ENCODE measurements around the gene CDH4.
"Not testable (repeated sequence)": the region's sequence is repeated elsewhere in the genome, so short reads cannot be mapped to it uniquely, and the experiment has no call there.

The CDH4 gene

DNA sequence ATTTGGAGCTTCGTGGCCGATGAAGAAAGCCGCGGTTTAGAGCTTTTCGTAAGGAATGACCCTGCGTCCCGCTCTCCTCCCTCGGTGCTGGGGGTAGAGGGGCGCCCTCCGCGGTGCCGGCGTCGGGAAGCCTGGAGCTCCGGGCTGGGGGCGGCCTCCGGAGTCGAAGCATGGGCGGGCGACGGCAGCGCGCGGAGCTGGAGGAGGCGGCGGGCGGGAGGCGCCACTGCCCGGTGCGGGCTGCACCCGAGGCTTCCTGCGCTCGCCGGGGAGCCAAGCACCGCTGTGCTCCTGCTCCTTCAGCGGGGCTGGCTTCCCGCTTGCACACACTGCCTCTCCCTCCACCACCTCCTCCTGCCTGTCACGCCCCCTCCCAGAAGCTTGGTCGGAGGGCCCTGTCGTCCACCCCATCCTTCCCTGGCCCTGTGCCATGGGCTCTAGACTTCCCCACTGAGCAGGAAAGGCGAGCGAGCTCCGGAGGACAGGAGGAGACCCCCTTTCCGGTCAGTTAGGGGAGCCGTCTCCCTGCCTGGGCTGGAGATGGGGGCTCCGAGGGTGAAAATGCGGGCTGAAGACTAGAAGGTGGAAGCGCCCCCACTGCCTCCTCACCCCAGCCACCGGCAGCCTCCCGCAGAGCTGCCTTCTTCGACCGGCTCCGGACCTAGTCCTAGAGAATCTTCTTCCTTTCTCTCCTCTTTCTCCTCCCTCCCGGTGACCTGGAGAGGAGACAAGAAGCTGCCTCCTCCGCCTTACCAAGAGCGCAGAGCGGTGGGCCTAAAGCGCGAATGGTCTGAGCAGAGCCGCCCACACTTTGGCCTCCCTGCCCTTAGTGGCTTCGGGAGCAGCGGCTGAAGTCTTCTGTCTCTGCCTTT is 1.8 kb downstream of the CDH4 start:
- DNase-seq: no peak

DNA sequence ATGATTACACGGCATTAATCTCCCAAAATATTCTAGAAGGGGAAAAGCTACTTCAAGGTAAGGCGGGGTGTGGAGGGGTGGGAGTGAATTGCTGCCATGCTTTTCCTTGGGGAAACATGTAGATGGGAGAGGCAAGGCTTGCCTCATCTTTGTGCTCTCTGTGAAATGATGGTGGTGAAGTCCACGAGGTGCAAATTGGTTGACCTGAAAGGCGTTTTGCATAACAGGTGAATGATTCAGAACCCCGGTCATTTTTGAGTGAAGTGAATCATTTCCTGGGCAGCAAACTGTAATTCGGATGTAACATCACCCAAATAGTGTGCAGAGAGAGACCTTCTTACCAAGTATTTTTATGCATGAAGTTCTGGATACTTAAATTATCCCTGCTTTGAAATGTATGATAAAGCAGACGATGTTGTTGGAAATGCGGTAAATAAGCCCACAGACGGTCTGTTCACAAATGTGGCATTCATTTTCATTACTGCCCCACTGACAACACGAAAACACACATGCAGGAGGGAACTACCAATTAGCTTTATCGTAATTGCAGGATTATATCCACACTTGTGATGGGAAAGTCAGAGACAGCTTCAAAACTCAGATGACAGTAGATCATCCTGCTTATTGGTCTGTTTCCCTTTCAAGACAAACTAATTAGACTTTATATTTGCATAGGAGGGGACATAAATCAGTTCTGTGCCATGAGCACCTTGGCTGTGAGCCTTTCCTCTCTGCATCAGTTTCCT is 3.0 kb downstream of the CDH4 start:
- DNase-seq: no peak

DNA sequence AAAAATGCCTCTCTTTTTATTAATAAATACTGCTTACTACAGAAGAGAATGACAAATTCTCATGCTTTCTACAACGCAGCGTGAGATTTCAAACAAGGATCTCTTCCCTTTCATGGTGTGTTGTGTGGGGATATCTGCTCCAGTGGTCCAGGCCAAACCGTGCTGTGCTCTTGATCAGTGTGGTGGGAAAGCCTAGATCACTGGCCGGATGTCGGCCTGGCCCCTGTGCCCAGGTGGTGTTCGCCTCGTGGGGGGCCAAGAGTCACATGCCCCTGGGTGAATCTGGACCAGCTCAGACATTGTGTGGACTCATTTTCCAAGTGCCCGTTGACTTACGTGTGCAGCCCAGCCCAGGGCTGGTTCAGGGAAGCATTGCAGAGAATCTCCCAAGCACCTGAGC is 4.3 kb downstream of the CDH4 start:
- DNase-seq: no peak

DNA sequence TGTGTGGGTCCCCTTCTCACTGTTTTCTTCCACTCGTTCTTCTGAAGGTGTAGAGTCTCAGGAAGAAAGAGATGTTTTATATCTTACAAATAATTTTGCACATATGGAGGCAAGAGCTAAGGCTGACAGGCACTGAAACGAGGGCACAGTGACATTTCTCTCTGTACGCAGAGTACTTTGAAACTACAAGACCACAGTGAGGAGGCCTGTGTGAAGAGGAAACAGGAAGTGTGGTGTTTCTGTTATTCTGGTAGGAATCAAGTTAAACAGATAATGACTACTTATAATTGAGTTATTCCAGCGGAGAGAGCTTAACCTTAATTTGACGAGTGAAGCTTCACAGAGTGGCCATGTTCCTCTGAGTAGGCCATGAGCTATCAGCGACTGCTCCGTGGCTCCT is 4.8 kb downstream of the CDH4 start:
- DNase-seq: no peak

DNA sequence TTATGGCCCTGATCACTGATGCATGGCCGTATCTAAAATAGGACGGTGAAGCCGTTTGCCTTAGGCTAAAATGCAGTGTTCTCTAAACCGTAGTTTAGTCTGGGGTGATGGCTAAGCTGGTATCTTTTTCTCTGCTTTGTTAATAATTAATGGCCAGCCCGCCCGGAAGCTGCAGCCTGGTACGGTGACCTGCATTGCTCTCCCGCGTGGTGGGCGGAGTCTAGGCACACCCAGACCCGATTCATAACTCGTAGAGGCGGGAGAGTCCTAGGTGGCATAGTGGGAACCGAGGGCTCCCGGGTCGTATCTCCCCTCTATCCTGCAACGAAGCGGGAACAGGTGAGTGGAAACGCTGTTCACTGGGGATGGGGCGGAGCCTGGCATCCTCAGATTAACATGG is 5.5 kb downstream of the CDH4 start:
- DNase-seq: no peak

DNA sequence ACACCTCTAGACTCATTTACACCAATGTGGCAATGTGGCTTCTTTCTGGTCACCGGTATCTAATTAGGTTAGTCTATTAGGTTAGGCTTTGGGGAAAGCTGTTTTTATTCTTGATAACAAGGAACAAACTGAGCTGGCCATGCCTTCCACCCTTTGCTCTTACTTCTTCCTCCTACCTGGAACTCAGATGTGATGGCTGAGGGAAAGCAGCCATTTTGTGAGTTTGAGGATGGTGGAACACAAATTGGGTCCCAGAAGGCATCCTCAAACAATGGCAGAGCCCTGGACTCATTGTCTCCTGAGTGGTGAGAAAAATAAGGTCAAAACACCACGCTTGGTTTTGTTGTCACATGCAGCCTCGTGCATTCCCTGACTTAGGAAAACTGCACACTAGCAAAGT is 7.7 kb downstream of the CDH4 start:
- DNase-seq: no peak

DNA sequence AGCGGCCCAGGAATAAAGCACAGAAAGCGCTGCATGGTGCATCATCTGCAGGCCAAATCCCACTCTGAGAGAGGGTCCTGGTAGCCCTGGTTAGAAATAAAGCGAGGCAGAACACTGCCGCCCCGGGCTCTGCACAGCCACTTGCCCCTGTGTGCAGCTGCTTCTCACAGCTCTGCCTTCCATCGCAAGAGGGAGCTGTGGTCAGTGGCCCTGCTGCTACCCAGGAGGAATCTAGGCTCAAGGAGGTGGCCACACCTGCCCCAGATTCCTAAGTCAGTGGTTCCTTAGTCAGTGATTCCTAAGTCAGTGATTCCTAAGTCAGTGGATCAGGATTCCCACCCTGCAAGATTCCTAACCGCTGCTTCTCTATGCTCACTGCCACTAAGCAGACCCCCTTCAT is 8.8 kb downstream of the CDH4 start:
- no peak for DNase-seq

DNA sequence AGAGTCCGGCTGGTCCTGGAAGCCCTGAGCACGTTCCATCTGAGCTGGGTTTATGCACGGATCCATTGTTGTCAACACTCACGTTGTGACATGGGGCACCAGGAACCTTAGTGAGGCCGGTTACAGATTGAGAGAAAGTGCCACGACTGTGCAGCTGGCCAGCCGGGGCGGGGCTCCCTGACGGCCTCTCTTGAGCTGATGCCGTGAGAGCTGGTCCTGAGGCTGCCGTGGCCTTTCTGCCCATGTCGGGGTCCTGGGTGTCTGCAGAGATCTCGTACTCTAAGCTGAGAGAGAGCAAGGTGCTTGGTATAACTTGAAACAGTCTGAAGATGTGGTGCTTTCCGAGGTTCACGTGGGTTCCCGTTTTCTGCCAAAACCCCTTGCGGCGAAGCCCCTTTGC is 10.0 kb downstream of the CDH4 start:
- DNase-seq: no peak

DNA sequence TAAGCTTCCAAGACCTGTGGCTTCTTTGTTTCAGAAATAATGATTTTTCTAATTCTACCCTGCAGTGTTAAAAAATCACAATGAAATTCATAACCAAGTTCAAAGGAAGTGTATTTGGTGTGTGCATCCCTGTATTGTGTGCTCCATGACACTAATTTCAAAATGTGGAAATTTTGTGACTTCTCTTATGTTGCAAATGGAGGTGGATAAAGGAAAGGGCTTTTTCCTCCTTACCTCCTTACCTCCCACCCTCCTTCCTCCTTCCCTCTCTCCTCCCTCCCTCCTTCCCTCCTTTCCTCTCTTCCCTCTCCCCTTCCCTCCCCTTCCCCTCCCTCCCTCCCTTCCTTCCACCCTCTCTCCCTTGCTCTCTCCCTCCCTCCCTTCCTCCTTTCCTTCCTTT is 10.5 kb downstream of the CDH4 start:
- no peak for DNase-seq

DNA sequence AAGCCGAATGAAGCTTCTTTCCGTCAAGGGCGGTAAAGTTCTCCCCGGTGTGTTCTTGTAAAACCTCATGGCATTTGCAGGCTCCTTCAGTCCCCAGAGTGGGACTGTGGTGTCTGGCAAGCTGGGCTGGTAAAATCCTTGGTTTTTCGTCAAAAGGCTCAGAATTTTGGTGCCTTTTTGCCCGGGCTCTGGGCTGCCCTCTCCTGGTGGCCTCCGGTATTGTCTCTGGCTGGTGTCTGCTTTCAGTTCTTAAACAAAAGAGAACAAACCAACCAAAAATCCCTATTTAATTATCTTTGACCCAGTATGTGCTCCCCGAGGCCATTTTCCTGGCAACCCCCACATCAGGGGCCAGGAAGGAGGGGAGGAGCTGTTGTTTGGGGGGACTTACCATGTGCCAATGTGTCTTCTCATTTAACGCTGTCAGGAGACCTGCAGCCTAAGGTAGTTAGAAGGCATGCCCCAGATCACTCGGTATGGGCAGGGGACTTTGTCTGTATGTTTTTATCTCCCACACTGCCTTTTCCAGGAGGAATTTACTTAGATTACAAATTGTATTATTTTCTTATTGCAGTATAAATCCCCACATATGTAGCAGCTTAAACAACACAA is 11.1 kb downstream of the CDH4 start:
- DNase-seq: peak; percentile 7 to 29

DNA sequence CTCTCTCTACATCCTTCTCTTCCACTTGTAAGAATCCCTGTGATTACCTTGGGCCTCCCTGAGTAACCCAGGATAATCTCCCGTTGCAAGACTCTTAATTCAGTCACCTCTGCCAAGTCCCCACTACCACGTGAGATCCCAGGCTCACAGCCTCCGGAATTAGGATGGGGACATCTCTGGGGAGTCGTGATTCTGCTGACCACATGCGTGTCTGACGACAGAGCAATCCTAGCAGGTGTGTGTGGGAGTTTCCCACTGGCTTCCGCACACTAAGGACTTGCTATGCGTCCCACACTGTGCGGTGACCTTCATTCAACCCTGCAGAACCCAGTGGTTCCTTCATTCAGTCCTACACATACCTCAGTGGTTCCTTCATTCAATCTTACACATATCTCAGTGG is 11.9 kb downstream of the CDH4 start:
- DNase-seq: no peak

DNA sequence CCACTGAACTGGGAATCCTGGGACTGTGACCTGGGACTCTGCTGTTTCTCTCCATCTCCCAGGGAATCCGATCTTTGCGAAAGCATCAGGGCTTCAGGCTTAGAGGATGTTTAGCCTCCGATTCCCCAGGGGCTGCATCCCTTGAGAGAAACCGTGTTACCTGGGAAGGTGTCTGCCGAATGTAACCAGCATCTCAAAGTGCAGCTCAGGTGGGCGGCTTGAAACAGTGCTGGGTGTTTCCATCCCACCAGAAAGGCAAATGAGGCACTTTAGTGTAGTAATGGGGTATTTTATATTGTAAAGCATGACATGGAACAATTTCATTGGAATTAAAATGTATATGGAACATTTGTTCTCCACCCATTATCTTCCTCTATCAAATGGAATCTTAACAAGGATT is 15.2 kb downstream of the CDH4 start:
- DNase-seq: no peak

DNA sequence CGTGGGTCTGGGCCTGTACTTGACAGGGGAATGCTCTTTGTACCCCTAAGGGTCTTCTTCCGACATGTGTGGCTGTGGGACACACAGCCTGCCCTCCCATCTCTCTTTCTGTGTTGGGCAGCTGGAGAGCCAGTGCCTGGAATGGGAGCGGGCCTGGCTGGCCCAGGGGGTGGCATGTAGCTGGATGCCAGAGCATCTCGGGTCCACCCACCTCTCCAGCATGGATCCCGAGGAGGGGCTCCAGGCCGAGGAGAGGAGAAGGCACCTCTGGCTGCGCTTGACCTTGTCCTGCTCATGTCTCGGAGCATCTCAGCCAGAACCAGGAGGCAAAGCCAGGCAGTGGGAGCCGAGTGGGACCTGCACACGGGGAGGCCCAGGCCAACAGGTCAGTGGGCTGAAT is 16.0 kb downstream of the CDH4 start:
- no peak for DNase-seq

DNA sequence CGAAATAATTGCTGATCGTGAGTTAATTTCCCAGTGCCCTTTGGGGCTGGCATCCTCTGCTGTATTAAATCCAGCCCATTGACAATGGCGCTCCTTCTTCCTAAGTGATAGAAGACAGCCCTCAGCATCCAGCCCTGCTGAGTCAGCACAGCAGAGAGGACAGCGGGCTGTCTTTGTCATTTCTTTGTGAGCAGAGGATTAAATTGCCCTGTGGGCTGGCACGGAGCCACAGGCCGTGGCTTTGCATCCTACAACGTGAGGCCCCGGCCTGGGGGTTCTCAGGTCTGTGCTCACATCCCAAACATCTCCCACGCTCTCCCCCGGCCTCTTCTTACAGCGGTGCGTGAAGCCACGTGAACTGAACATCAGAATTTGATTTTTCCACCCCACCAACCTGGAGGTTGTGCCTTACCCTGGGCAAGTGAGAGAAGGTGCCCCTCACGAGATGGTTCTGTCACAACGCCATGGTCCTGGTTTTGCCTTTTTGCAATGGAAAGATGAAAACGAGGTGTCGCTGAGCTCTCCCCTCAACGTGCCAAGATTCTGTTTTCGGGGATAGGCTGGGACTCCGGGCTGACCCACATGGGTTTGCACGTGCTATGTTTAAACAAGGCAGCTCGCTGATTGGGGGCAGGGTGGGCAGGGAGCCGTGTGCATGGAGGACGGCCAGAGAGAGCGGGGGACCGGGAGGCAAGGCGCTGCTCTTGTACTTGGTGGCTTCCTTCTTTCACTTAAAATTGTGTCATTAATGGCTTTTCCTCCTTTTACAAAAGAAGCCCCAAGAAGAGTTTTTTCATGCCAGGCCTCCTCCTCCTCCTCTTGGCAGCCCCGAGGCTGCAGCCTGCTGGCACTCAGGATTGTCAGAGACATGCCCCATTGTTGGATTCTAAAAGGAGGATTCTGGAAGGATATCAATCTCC is 19.5 kb downstream of the CDH4 start:
- no peak for DNase-seq

DNA sequence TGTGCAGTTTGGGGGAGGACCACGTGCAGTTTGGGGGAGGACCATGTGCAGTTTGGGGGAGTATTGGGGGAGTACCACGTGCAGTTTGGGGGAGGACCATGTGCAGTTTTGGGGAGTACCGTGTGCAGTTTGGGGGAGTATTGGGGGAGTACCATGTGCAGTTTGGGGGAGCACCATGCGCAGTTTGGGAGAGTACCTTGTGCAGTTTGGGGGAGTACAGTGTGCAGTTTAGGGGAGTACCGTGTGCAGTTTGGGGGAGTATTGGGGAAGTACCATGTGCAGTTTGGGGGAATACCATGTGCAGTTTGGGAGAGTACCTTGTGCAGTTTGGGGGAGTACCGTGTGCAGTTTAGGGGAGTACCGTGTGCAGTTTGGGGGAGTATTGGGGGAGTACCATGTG is 21.0 kb downstream of the CDH4 start:
- not testable (repeated sequence) for DNase-seq

DNA sequence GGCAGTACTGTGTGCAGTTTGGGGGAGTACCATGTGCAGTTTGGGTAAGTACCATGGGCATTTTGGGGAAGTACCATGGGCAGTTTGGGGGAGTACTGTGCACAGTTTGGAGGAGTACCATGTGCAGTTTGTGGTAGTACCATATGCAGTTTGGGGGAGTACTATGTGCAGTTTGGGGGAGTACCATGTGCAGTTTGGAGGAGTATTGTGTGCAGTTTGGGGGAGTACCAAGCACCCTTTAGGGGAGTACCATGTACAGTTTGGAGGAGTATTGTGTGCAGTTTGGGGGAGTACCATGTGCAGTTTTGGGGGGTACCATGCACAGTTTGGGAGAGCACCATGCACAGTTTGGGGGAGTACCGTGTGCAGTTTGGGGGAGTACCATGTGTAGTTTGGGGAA is 21.6 kb downstream of the CDH4 start:
- DNase-seq: not testable (repeated sequence)

DNA sequence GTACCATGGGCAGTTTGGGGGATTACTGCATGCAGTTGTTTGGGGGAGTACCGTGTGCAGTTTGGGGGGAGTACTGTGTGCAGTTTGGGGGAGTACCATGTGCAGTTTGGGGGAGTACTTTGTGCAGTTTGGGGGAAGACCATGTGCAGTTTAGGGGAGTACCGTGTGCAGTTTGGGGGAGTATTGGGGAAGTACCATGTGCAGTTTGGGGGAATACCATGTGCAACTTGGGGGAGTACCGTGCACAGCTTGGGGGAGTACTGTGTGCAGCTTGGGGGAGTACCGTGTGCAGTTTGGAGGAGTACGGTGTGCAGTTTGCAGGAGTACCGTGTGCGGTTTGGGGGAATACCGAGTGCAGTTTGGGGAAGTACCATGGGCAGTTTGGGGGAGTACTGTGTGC is 22.3 kb downstream of the CDH4 start:
- no peak for DNase-seq

DNA sequence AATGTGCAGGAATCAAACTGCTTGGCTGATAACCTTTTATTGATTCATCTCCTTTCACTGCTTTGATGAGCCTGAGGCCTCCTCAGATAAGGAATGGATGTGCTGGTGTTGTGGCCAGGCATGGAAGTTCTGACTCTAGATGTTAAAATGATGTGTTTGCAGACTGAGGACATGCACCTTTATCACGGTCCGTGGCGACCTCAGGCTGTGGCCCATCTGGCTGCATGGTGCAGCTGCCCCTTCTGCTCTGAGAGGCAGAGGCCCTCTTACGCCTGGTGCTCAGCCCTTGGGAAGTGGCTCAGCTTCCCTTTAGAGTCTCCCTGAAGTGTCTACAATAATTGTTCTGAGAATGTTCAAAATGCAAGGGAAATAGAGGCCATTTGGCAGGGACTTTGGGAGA is 26.2 kb downstream of the CDH4 start:
- no peak for DNase-seq

DNA sequence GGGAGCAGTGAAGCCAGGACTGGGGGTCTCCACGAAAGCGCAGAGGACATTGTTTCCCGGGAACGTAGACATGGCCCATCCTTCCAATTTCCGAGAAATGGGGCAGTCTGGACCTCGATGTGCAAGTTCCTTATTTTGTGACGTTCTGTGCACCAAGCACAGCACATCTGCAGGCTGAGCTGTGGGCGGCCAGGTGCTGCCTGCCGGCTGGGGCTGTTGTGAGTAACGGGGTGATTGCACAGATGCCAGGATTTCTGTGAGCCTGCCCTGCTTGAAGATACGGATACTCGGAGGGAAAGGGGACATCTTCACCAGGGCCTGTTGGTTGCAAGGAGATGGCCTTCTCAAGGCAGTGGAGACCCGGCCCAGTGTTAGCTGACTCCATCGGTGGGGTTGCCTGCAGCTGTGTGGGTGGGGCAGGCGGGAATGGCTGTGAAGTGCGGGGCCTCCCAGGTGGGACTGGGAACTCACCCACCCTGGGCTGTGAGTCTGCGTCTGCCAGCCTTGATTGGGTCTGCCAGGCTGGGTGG is 27.6 kb downstream of the CDH4 start:
- DNase-seq: no peak

DNA sequence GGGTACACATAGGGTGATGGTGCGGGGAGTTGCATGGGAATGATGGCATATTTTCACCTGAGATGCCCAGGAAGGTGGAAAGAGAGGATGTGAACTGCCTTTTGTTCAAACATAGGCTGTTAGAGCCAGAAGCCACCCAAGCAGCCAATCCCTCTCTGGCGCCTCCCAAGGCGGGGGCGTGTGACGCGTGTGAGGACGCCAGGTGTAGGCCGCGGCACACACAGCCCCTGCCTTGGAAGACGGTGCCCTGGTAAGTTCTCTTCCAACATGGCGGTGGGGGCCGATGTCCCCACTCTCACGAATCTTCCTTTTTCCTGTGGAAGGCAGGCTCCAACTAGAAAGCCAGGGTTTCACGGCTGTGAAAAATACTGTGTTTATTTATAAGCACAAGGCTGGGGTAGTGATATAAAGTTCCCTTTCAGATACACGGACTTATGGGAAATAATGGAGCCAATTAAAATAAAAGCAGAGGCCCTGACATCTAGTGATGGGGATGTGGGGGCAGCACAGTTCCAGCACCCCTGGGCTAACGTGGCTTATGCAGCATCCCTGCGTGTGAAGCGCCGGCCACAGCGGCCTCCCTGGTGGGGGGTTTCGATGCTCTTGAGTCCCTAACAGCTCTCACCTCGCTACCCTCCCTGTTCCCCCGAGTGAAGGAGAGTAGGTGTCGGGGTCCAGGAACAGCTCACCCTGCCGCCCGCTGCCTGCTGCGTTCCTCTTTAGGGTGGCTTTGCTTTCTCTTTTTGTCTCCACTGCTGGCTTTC is 28.3 kb downstream of the CDH4 start:
- no peak for DNase-seq

DNA sequence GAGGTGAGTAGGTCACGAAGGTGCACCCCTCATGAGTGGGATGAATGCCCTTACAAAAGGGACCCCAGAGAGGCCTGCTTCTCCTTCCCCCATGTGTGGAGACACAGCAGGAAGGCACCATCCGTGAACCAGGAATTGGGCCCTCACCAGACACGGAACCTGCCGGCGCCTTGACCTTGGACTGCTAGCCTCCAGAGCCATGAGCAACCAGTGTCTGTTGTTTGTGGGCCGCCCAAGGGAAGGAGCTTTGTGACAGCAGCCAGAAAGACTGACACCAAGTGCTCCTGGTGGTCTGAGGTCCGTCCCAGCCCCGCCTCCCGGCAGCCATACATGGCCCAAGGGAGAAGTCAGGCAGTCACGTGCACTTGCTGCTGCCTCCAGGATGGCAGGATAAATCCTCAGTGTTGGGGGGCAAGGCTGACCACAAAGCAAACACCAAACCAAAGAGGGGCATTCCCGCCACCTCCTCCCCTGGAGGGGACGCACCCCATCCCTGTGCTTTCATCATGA is 29.3 kb downstream of the CDH4 start:
- DNase-seq: no peak

All from inflammatory macrophage (primary cell).